MM.1S (cell line): ENCODE measurements around the gene PAAF1.

ENCODE experiments used
- DNase-seq: peaks from one replicate; pipeline ENCODE4 v3.0.0-alpha.2; 2015
- H2AFZ ChIP-seq: fragments of 300-600 bp; sonication (generic); 2 replicates; pipeline ENCODE4 v1.6.0; 2016; ENCODE audit warnings: antibody characterized with exemption, low read length
- H3F3A ChIP-seq: fragments of 300-600 bp; sonication (generic); 2 replicates; pipeline ENCODE4 v1.6.1; 2016; ENCODE audit warnings: mild to moderate bottlenecking, antibody characterized with exemption, low read length, moderate library complexity, mixed read lengths; ENCODE audit not compliant: insufficient read depth
- H3K27ac ChIP-seq: fragments of 300-600 bp; sonication (generic); 2 replicates; pipeline ENCODE4 v1.5.1; 2016; ENCODE audit warnings: mild to moderate bottlenecking, low read length
- H3K27me3 ChIP-seq: fragments of 300-600 bp; sonication (generic); replicated peaks from 2 replicates; pipeline ENCODE4 v1.6.0; 2016; ENCODE audit warnings: low read length; ENCODE audit not compliant: insufficient read depth
- H3K36me3 ChIP-seq: fragments of 300-600 bp; sonication (generic); replicated peaks from 2 replicates; pipeline ENCODE4 v1.6.1; 2016; ENCODE audit warnings: mild to moderate bottlenecking, low read length, mixed read lengths; ENCODE audit not compliant: insufficient read depth
- H3K4me1 ChIP-seq: fragments of 300-600 bp; sonication (generic); 2 replicates; pipeline ENCODE4 v1.6.1; 2016; ENCODE audit warnings: low read length, mixed read lengths
- H3K4me2 ChIP-seq: fragments of 300-600 bp; sonication (generic); 2 replicates; pipeline ENCODE4 v1.6.0; 2016; ENCODE audit warnings: low read depth, low read length
- H3K4me3 ChIP-seq: fragments of 300-600 bp; sonication (generic); 2 replicates; pipeline ENCODE4 v1.5.1; 2016; ENCODE audit warnings: low read length, mixed read lengths
- H3K79me2 ChIP-seq: fragments of 300-600 bp; sonication (generic); 2 replicates; pipeline ENCODE4 v1.6.1; 2016; ENCODE audit warnings: mixed run types, low read length, mixed read lengths
- H3K9ac ChIP-seq: fragments of 300-600 bp; sonication (generic); 2 replicates; pipeline ENCODE4 v1.6.1; 2016; ENCODE audit warnings: low read length, mixed read lengths
- H3K9me2 ChIP-seq: fragments of 300-600 bp; sonication (generic); replicated peaks from 2 replicates; pipeline ENCODE4 v1.6.1; 2016; ENCODE audit warnings: mild to moderate bottlenecking, low read length, mixed read lengths; ENCODE audit not compliant: insufficient read depth
- H3K9me3 ChIP-seq: fragments of 300-600 bp; sonication (generic); replicated peaks from 2 replicates; pipeline ENCODE4 v1.6.1; 2016; ENCODE audit warnings: mild to moderate bottlenecking, low read length, mixed read lengths; ENCODE audit not compliant: insufficient read depth
- H4K20me1 ChIP-seq: fragments of 300-600 bp; sonication (generic); 2 replicates; pipeline ENCODE4 v1.6.1; 2016; ENCODE audit warnings: mild to moderate bottlenecking, low read length, moderate library complexity, mixed read lengths; ENCODE audit not compliant: insufficient read depth
- CTCF ChIP-seq: fragments of 300-600 bp; sonication (generic); IDR thresholded peaks from 2 replicates; pipeline ENCODE4 v1.5.1; 2016; ENCODE audit warnings: antibody characterized with exemption, low read length, mixed read lengths
- EZH2 ChIP-seq: fragments of 300-600 bp; sonication (generic); optimal IDR thresholded peaks from 2 replicates; pipeline ENCODE3; 2017; ENCODE audit warnings: low read depth, mild to moderate bottlenecking, antibody characterized with exemption, low read length, mixed read lengths
- EZH2phosphoT487 ChIP-seq: fragments of 300-600 bp; sonication (generic); IDR thresholded peaks from 2 replicates; pipeline ENCODE4 v1.6.1; 2018; ENCODE audit warnings: antibody characterized with exemption, low read length

Gene PAAF1

GRCh38 chr11:73950869-73951710 is 74.3 kb downstream of the PAAF1 start, which contains the start of gene DNAJB13:
Gene DNAJB13, plus strand, starts transcription at chr11:73951026. Its CDS starts 44 bp downstream, at chr11:73951070.
- Histone ChIP-seq H2AFZ (no peak within 1 kb of the TSS), H3K27me3 (no peaks in the 10 kb centered on the region), H3K27ac (no peak within 1 kb of the TSS), H3K4me1 (no peaks in the 10 kb centered on the region), H3K9me2 (no peaks in the 10 kb centered on the region), H3K4me2 (no peak within 1 kb of the TSS), H3K4me3 (no peak within 1 kb of the TSS), H3K79me2 (no peaks in the 10 kb centered on the region), H3F3A (no peaks in the 10 kb centered on the region), H3K9ac (no peak within 1 kb of the TSS), H3K9me3 (no peaks in the 10 kb centered on the region), H3K36me3 (no peaks in the 10 kb centered on the region), H4K20me1 (no peaks in the 10 kb centered on the region)
- TF ChIP-seq EZH2 (no peak), EZH2phosphoT487 (no peak), CTCF (no peak)
- peak; percentile 23 for DNase-seq

GRCh38 chr11:73951797-73952196 is 75.0 kb downstream of the PAAF1 start:
- Histone ChIP-seq H3K36me3 (no peaks in the 10 kb centered on the region), H3K4me1 (no peaks in the 10 kb centered on the region), H3K27ac (no peak overlapping the region), H3F3A (no peaks in the 10 kb centered on the region), H3K79me2 (no peaks in the 10 kb centered on the region), H3K27me3 (no peaks in the 10 kb centered on the region), H2AFZ (no peak overlapping the region), H3K4me2 (no peak overlapping the region), H3K4me3 (no peak overlapping the region), H3K9me2 (no peaks in the 10 kb centered on the region), H3K9me3 (no peaks in the 10 kb centered on the region), H3K9ac (no peak overlapping the region), H4K20me1 (no peaks in the 10 kb centered on the region)
- TF ChIP-seq EZH2phosphoT487 (no peak), EZH2 (no peak), CTCF (no peak)
- no peak for DNase-seq

GRCh38 chr11:73956876-73957653 is 80.3 kb downstream of the PAAF1 start:
- H3K9me2 ChIP-seq = no peaks in the 10 kb centered on the region
- H3K9me3 ChIP-seq = no peaks in the 10 kb centered on the region
- no peaks in the 10 kb centered on the region for H3F3A ChIP-seq
- TF ChIP-seq CTCF = no peak
- TF ChIP-seq EZH2phosphoT487 = no peak
- no peak for TF ChIP-seq EZH2
- H2AFZ ChIP-seq = no peak overlapping the region
- no peak overlapping the region for H3K27ac ChIP-seq
- H3K4me1 ChIP-seq = no peaks in the 10 kb centered on the region
- H3K4me3 ChIP-seq = no peak overlapping the region
- H3K36me3 ChIP-seq = no peaks in the 10 kb centered on the region
- no peak overlapping the region for H3K9ac ChIP-seq
- H4K20me1 ChIP-seq = no peaks in the 10 kb centered on the region
- no peak for DNase-seq
- H3K79me2 ChIP-seq = no peaks in the 10 kb centered on the region
- H3K27me3 ChIP-seq = no peaks in the 10 kb centered on the region; the same call in 1 of the 2 replicates
- H3K4me2 ChIP-seq = no peak overlapping the region
